Stromal cell of bone marrow (primary cell): ENCODE results near the gene POSTN.

ENCODE experiments used
- DNase-seq: peaks from one replicate; pipeline ENCODE4 v3.0.0-alpha.2; 2012; ENCODE audit warnings: low read depth

The POSTN gene

DNA sequence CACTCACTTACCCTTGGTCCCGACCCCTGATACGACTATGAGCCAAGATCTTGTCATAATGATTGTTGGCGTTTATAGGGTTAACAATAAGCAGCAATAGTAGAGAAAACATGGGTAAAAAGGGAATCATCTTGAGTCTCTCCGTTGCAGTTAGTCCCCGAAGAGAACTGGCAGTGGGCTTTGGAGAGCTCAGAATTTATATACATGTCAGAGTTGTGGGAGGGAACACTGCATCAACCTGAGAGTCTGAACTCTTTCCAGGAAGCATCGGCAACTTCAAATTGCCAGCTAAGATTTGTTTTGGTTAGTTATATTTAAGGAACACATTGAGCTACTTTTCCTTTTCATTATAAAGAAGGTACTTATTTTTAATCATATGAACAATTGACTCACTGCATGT lies at the start of gene POSTN:
Gene POSTN, minus strand, starts transcription at position 172 of the 400 bp plus-strand sequence. Its CDS starts 42 bp downstream, at position 130.
- no peak for DNase-seq

- DNase-seq: no peak
Observed at GRCh38 chr13:37647031-37647650, 48.6 kb upstream of the POSTN start.

DNA sequence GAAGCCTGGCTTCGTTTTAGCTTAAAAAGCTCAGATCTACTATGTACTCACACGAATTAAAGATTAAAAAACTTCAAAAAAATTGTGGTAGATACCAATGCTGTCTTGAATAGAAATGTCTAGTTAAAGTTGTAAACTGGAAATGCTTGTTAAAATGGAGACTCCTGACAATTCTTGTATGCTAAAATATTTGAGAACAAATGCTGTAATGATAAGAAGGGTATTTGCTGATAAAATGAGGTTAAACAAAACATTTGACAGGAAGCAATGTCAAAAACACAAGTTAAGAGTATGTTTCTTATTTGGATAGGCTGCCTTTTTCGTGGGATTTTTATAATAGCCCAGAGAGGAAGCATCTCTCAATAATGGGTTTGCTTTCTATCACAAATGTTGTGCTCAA lies 48.0 kb upstream of the POSTN start:
- DNase-seq: no peak

DNA sequence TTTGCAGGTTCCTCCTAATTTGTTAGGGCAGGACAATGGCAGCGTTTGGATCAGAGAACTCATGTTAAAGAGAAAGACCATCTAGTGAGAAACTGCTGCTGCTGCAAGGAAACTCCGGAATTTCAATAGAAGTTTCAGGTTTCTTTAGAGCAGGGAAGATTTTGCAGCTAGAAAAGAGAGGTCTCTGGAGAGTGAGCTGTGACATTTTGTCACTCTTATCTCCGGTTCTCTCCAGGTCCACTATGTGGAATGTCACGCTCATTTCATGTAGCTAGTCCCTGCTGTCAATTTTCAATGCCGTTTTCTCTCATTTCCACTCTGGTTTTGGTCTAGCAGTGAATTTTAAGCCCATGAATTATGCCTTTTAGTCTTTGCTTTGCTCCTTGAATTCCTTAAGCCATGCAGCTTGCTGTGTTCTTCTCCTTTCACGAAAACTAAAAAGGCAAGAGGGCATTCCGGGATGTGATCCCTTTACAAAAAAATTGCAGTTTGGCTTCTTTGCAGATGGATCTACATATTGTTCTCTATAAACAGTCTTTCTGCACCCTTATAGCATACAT lies 46.7 kb upstream of the POSTN start:
- no peak for DNase-seq

- no peak for DNase-seq
Observed at GRCh38 chr13:37641391-37641790, 42.8 kb upstream of the POSTN start.

DNA sequence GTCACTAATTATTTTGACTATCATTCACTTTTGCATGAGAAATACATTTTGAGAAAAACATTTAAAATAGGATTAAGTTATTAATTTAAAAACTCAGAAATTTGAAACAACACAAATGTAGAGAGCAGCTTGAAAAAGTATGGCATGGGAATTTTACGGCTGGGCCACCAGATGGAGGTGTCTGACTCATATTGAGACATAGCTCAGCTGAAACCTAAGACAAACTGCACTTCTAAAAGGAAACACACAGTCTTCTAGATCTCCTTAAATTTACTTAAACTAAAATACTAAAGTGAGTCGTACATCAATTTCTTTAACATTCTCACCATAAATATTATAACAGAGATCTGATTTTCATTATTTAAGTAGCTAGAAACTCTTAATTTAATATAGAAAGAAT lies 41.9 kb upstream of the POSTN start:
- peak; percentile 57 for DNase-seq

- no peak for DNase-seq
Observed at GRCh38 chr13:37636701-37637100, 38.1 kb upstream of the POSTN start.

DNA sequence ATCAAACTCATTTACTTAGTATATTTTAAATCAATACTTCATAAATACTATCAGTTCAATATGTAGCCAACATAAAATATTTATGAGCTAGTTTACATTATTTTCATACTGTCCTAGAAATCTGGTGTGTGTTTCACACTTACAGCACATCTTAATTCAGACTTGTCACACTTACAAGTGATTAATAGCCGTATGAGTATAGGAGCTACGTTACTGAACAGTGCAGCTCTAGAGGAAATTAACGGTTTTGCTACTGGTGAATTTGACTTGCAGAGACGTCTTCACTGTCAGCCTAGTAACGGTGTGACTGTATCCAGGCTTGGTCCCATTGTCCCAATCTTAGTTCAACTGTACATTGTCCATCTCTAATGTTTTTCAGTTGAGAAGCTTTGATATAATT lies 33.7 kb upstream of the POSTN start:
- DNase-seq: no peak

DNA sequence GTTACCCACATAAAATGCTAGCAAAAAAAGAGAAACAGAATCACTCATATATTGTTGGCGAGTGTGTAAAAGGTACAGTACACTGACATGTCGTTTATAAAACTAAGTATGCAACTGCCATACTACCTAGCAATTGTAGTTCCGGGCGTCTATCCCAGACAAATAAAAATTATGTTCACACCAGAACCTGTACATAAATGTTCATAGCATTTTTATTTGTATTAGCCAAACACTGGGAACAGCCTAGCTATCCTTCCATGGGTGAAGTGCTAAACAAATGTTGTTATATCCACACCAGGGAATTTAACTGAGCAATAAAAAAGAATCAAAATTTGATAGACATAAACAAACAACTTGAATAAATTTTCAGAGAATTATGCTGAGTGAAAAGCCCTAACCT lies 28.9 kb upstream of the POSTN start:
- no peak for DNase-seq

GRCh38 chr13:37621811-37622361 lies 23.3 kb upstream of the POSTN start:
- peak; percentile 58 for DNase-seq

DNA sequence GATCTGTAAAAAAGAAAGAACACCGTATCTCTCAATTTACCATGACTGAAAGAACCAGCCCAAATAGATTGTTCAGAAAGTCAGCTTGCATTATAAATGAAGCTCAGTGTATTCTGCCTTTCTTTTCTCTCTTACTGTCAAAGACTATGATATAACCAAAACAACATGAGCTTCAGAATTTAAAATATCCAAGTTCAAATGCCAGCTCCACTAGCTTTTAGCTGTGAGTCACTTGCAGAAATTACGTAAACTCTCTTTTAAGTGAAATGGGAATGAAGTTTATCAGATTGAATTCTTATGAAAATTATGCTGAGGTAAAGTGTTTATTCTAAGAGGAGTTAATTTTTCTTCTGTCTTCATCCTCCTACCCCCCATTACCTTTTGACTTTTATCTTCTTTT lies 20.0 kb upstream of the POSTN start:
- peak; percentile 48 for DNase-seq

DNA sequence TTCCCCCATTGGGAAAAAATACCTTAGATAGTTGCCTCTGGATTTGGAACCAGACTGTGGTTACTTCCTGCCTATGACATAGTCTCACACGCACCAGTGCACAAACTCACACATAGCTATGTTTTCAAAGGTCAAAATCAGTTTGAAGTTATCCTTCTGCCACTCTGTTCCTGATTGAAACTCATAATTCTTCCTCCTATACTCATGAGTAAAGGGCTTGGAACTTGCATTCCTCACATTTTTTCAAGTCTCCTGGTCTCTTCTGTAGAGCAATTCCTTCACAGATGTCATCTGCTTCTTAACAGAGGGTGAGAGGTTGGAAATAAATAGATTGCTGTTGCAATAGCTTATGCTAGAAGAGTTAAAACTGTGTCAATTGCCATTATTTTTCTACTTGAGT lies 18.6 kb upstream of the POSTN start:
- DNase-seq: no peak

GRCh38 chr13:37616131-37616530 lies 17.6 kb upstream of the POSTN start:
- DNase-seq: no peak

GRCh38 chr13:37615276-37615675 lies 16.7 kb upstream of the POSTN start:
- DNase-seq: no peak

DNA sequence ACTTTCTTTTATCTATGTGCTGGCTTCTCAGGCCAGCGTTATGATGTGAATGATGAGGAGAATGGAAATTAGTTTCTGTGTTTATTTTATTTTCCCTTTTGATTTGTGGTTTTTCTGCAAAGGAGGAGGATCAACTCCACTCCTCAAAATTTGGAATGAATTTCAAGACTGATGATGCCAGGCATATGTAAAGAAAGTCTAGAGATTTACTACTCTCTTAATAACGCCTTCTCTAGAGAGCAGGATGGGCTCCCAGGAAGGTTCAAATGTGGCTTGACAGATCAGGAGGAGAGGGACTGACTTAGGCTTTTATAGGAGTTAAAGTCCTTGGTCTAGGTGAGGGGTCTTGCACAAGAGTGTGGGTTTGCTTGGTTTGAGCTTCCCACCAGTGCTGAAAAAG lies 15.1 kb upstream of the POSTN start:
- no peak for DNase-seq

- no peak for DNase-seq
Observed at GRCh38 chr13:37613236-37613635, 14.7 kb upstream of the POSTN start.

DNA sequence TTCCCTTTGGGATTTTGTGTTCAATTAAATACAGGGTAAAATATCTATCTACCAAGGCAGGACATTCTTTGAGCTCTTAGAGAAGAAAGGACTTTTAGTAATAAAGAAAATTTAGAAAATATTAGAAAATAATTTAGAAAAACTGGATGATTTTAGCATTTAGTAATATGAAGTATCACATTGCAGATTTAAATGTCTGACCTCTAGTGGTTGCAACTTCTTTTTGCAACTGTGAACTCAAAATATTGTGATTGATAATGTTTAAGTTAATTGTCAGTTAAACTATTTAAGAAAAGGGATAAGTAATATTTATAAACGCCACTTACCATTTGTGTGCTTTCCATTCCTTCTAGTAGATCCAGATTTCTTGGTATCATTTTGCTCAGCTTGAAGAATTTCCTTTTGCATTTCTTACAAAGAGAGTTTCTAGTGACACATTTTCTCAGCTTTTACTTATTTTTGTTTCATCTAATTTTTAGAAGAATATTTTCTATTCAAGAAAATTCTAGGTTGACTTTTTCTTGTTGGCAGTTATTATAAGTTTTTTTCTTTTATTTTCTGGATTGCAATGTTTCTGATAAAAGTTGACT lies 10.3 kb upstream of the POSTN start:
- DNase-seq: no peak

- no peak for DNase-seq
Observed at GRCh38 chr13:37602733-37603381, 4.3 kb upstream of the POSTN start.

- DNase-seq: no peak
Observed at GRCh38 chr13:37601648-37602440, 3.3 kb upstream of the POSTN start.

DNA sequence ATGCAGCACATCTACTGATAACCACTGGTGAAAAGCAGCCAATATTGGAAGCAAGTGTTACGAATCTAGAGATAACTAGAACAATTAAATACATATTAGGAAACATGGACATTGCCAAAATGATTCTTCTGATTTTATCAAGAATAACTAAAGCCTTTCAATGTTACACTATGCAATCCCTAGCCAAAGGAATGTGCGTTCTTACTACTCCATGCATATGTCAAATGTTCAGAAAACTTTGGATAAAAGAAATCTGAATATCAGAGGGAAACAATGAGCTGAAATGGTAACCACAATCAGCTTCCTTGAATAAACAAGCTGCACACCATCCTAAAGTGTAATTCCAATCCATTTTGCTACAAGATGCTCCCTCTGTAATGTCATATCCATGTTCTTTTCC lies 951 bp upstream of the POSTN start:
- no peak for DNase-seq

DNA sequence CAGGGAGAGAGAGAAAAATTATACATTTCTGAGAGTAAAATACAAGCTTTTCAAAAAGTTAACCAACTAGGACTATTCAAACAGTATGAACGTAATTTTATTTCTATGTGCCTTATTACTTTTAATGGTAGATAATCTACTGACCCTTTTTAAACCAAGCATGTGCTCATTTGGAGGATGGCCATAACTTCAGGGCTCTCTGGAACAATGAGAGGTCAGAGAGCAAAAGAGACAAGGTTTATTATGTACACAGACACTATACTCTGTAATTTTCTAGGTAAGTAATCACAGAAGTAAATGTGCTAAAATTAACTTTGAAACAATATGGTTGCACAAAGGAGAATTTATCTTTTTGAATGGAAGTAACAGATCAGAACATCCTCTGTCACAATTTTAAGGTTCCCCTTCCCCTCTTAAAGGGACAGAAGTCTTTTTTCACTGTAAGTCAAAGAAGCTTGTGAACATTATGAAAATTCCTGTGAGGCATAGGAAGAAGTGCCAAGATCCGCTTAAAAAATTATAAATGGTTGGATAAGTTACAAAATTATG lies 1.0 kb downstream of the POSTN start:
- no peak for DNase-seq

DNA sequence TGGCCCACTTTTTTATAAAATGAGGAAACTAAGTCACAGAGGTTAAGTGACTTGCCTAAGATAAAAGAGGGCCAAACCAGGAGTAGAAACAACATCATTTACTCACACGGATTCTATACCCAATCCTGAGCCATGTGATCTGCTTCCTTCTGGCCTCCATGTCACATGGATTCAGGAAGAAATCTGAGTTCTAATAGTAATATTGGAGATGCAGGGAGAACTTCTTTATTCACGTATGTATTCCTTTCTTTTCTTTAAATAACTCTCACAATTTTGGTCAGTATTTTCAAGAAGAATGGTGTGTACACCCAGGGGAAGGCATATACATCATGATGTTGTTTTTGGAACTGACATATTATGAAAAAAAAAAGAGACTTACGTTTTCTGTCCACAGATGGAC lies 1.8 kb downstream of the POSTN start:
- no peak for DNase-seq
